ENCODE data around the gene AICDA.

DNA sequence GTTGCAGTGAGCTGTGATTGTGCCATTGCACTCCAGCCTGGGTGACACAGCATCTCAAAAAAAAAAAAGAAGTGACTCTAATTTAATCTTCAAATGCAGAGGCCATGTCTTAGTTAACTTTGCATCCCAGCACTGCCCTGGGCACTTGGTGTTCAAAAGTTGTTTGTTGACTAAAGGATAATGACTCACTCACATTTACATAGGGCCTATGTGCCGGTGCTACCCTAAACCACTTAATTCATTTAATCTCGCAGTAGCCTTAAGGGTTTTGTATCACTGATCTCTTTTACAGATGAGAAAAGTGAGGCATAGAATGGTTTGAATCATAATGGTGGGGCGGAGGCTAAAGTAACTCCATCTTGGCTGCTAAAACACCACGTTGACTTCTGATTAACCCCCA lies 26.3 kb upstream of the AICDA start:
- TF ChIP-seq POLR2AphosphoS5 (IDR thresholded peaks at IDR 0.05; ENCODE audit: low read depth, low read length) (no peak), POLR2A (IDR thresholded peaks at IDR 0.05; ENCODE audit: low read depth, low read length) (no peak), TAF1 (IDR thresholded peaks at IDR 0.05; ENCODE audit: low read depth, low read length) (no peak)
